ENCODE measurements around the gene VCPKMT.

The VCPKMT gene

DNA sequence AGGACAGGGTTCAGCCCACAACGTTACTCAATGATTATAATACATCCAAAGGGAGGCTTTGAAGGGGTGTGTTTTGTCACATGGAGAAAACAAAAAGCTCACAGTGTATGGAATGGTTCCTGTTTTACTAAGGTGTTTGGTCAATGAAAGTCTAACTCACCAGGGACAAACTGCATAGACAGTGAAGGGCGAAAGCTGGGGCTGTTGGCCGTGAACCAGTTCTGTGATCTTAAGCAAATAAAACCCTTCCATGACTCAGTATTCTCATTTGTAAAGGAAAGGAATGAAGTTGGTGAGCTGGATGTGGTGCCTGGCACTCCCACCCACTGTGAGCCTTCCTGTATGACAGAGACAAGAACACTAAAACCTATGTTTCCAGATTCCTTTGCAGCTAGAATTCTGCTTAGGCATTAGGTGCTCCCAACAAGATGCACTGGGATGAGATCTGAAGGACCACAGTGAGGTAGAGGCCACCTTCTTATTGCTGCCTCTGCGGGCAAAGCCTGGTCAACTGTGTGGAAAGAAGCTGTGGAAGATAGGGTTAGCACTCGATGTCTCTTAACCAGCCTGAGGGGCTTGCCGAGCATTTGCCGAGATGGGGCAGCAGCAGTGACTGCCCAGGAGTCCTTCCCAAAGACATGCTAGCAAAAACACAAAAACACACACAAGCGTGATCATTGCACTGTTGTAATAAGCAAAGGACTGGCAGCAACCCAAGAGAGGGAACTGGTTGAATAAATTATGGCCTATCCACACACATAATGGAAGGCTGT is 48.5 kb downstream of the VCPKMT start:
- H3K27me3 Mint-ChIP-seq (ENCODE audit: low read depth), result no peaks in the 10 kb centered on the region
- H3K36me3 Mint-ChIP-seq (ENCODE audit: low read depth), result peaks cover 7% of the 10 kb centered on the region
- no peak overlapping the region for H3K27ac Mint-ChIP-seq
- DNase-seq (ENCODE audit: low spot score), result no peak
- no peaks in the 10 kb centered on the region for H3K9me3 Mint-ChIP-seq
- H3K4me1 Mint-ChIP-seq (ENCODE audit: low read depth), result peaks cover 47% of the 10 kb centered on the region
- no peak overlapping the region for H3K4me3 Mint-ChIP-seq

DNA sequence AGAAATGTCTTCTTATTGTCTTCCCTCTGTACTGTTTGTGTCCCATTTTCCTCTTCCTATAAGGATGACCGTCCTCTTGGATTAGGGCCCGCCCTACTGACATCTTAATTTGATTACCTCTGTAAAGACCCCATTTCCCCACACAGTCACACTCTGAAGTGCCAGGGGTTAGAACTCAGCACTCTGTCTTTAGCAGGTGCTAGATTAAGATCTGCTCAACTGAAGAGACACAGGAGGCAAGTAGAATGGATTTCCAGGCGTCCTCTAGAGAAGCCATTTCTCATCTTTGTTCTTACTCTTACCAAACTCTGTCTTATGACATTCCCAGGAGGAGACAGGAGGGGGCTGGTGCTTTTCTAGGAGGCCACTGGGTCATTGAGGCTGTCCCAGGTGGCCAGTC is 50.8 kb downstream of the VCPKMT start:
- Mint-ChIP-seq H3K4me3 (peak overlapping the region; percentile 66), H3K9me3 (no peaks in the 10 kb centered on the region), H3K36me3 (ENCODE audit: low read depth) (peaks cover 5% of the 10 kb centered on the region), H3K27ac (peak overlapping the region; percentile 93), H3K27me3 (ENCODE audit: low read depth) (no peaks in the 10 kb centered on the region), H3K4me1 (ENCODE audit: low read depth) (peaks cover 63% of the 10 kb centered on the region)
- no peak for DNase-seq (ENCODE audit: low spot score)

DNA sequence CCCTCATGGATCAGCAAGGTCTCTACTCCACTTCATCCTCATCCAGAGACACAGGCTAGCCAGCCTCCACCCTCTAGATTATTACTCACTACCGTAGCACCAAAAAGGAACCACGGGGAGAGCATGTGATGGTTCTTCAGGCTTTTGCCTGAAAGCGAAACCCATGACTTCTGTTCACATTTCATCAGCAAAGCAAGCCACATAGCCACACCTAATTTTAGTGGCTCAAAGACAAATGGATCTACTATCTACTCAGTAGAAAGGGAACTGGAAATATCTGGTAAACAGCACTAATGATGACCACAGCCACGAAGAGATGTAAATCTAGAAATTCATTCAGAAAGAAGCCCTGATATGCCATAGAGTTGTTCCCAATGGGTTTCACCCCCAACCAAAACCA is 51.4 kb downstream of the VCPKMT start:
- no peaks in the 10 kb centered on the region for H3K9me3 Mint-ChIP-seq
- peaks cover 5% of the 10 kb centered on the region for H3K36me3 Mint-ChIP-seq (ENCODE audit: low read depth)
- DNase-seq (ENCODE audit: low spot score), result peak; percentile 80
- H3K4me3 Mint-ChIP-seq, result peak overlapping the region; percentile 74
- H3K4me1 Mint-ChIP-seq (ENCODE audit: low read depth), result peaks cover 68% of the 10 kb centered on the region
- H3K27ac Mint-ChIP-seq, result peak overlapping the region; percentile 93
- H3K27me3 Mint-ChIP-seq (ENCODE audit: low read depth), result no peaks in the 10 kb centered on the region

DNA sequence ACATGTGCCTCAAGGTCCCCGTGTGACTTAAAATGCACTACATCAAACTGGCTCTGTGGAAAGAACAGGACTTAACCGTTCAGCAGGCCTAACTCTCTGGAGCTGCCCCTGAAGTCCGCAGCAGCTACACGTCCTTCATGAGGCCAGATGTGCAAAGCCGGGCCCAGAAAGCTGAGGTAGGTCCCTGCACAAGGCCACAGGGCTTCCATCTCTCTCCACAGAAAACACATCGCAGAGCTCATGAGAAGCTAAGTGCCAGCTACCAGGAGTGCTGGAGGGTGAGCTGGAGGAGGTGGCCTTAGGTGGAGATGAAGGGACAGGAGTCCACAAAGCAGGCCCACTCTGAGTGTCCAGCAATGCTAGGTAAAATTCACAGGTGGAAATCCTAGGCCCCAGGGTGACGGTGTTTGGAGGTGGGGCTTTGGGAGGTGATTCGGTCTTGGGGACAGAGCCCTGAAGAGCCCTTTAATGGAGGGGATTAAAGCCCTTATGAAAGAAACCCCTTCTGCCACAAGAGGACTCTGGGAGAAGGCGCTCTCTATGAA is 52.4 kb downstream of the VCPKMT start:
- peak overlapping the region; percentile 93 for H3K27ac Mint-ChIP-seq
- no peak overlapping the region for H3K4me3 Mint-ChIP-seq
- peaks cover 70% of the 10 kb centered on the region for H3K4me1 Mint-ChIP-seq (ENCODE audit: low read depth)
- H3K9me3 Mint-ChIP-seq, result no peaks in the 10 kb centered on the region
- no peaks in the 10 kb centered on the region for H3K27me3 Mint-ChIP-seq (ENCODE audit: low read depth)
- H3K36me3 Mint-ChIP-seq (ENCODE audit: low read depth), result peaks cover 5% of the 10 kb centered on the region
- no peak for DNase-seq (ENCODE audit: low spot score)

DNA sequence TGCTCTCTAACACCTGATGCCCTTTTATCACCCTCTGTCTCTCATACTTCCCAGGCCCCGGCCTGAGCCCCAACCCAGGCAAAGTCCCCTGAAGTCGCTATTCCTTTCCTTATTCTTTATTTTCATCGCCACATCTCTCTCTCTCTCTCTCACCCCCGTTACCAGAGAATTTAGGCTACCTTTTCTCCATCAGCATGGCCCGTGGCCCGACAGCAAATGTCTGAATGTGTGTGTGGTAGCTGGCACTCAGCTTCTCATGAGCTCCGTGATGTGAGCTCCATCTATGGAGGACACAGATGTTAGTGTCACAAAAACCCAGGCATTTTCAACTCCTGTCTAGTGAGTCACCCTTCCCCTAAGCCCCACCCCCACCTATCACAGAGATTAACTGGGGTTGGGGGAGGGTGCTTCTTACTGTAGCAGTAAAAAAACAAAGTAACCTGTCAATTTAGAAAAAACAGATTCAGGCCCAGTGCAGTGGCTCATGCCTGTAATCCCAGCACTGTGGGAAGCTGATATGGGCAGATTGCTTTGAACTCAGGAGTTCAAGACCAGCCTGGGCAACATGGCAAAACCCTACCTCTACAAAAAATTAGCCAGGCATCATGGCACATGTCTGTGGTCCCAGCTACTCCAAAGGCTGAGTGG is 53.8 kb downstream of the VCPKMT start:
- Mint-ChIP-seq H3K4me3 (peak overlapping the region; percentile 94), H3K36me3 (ENCODE audit: low read depth) (peaks cover 5% of the 10 kb centered on the region), H3K27ac (peak overlapping the region; percentile 100), H3K9me3 (no peaks in the 10 kb centered on the region), H3K27me3 (ENCODE audit: low read depth) (no peaks in the 10 kb centered on the region), H3K4me1 (ENCODE audit: low read depth) (peaks cover 80% of the 10 kb centered on the region)
- peak; percentile 78 for DNase-seq (ENCODE audit: low spot score)

DNA sequence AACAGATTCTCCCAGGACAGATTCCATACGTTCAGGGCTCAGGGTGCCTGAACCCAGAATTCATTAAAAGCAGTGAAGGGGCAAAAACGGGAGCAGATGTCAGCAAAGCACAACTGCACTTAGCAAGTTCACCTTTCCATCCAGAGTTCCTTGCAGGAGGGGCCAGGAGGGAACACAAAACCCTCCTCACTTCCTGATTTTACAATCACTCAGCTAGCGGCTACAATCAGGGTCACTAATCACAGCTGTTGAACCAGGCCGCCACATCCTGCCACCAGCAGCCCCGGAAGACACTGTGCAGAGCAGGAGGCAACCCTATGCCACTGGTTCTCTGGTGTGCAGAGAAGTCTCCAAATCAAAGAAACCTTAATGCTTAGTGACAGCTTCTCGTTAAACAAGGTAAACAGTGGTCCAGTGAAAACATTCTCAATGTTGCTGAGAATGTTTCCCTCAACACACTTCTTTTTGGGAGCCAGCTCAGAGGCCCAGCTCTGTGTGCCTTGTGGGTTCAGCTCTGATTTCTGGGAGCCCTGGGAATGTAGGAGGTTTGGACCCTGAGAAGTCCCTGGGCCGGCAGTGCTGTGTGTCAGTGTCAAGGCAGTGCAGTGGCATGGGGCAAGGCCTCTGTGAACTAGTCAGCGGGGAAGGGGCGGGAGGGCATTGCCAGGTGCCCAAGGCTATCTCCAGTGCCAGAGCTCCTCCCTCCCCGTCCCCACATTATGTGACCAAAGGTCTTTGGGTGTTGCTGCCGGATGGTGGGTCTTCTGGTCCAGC is 54.5 kb downstream of the VCPKMT start:
- DNase-seq (ENCODE audit: low spot score), result peak; percentile 66
- peaks cover 80% of the 10 kb centered on the region for H3K4me1 Mint-ChIP-seq (ENCODE audit: low read depth)

DNA sequence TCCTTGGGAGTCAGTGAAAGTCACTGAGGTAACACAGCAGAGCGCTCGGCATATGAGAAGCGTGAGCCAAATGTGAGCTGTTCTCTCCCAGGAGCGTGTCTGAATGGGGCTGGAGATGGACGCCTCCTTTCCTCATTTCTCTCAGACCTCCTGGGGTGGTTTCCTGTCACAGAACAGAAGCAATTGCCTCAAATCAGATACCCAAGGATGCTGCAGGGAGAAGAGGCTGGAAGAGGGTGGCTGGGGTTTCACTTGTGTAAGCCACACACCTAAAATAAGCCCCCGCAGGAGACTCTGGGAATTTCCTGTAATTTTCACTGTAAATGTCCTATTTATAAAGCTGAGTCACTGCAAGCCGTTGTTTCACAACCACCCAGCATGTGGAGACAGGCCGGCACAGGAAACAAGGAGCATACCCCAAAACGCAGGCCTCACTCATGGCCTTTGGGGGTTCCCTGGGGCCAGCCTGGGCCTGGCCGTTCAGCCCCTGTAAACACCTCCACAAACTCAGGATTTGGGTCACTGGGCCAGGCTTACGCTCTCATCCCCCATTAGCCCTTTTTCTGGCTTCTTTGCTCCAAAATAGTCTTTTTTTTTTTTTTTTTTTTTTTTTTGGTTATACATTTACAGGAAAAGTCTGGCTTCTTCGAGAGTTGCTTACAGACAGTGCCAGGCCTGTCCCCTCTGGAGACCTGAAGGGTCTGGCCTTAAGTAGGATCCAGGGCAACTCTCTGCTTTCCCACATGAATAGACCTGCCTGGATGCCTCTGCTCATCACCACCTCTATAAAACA is 55.3 kb downstream of the VCPKMT start:
- H3K4me1 Mint-ChIP-seq (ENCODE audit: low read depth), result peaks cover 79% of the 10 kb centered on the region
- peak overlapping the region; percentile 94 for H3K4me3 Mint-ChIP-seq
- H3K36me3 Mint-ChIP-seq (ENCODE audit: low read depth), result no peaks in the 10 kb centered on the region
- peak overlapping the region; percentile 100 for H3K27ac Mint-ChIP-seq
- DNase-seq (ENCODE audit: low spot score), result peak; percentile 66
- H3K9me3 Mint-ChIP-seq, result no peaks in the 10 kb centered on the region
- no peaks in the 10 kb centered on the region for H3K27me3 Mint-ChIP-seq (ENCODE audit: low read depth)

More for the DNA sequence above, 54.5 kb downstream of the VCPKMT start:
- no peaks in the 10 kb centered on the region for H3K9me3 Mint-ChIP-seq
- peaks cover 2% of the 10 kb centered on the region for H3K36me3 Mint-ChIP-seq (ENCODE audit: low read depth)
- H3K27ac Mint-ChIP-seq, result peak overlapping the region; percentile 100
- H3K27me3 Mint-ChIP-seq (ENCODE audit: low read depth), result no peaks in the 10 kb centered on the region
- peak overlapping the region; percentile 94 for H3K4me3 Mint-ChIP-seq

DNA sequence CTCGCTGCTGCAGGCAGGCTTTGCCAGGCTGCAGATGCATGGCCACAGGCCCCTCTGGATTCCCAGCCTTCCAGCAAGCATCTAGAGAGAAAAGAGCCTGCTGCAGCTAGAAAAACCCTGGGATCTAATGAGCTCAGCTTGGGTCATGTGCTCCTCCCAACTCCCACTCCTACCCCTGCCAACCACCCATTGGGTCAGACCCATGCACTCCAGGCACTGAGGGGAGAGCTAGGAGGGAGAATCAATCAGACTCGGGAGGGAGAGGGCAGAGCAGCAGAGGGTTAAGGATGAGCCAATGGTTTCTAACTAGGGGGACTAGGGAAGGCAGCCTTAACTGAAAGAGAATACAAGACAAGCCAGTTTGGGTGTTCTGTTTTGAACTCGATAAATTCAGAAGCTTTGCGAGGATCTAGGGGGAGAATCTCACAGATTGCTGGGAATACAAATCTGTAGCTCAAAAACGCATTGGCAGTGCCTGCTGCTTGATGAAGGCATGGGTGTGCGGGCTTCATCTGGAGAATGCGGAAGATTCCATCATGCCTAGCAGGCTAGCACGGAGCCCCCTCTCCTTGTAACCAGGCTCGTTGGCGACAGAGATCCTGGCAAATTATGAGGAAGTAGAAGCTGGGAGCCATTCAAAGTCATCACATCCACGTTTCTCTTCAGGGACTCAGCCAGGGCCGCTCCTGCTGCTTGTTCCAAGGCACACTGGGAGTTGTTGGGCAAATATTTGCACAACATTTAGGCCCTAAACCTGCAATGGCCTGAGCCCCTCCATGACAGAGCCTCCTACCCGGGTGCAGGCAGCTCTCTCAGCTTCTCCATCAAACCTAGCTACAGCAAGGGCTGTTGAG is 56.4 kb downstream of the VCPKMT start:
- no peaks in the 10 kb centered on the region for H3K36me3 Mint-ChIP-seq (ENCODE audit: low read depth)
- no peak for DNase-seq (ENCODE audit: low spot score)
- peak overlapping the region; percentile 35 for H3K4me3 Mint-ChIP-seq
- H3K27me3 Mint-ChIP-seq (ENCODE audit: low read depth), result no peaks in the 10 kb centered on the region
- H3K9me3 Mint-ChIP-seq, result no peaks in the 10 kb centered on the region
- peaks cover 72% of the 10 kb centered on the region for H3K4me1 Mint-ChIP-seq (ENCODE audit: low read depth)
- peak overlapping the region; percentile 65 for H3K27ac Mint-ChIP-seq

Measured in T-helper 2 cell treated with Interferon-gamma antibody and Interleukin-4, amounts not matched to agents 5 μg/mL and 100 μg/mL, for 36 hours (primary cell).